GM19438 (cell line): Measurements from ENCODE around the gene KIR3DL1.
"Not testable (repeated sequence)": the region's sequence is repeated elsewhere in the genome, so short reads cannot be mapped to it uniquely, and the experiment has no call there.

Experiments
- ATAC-seq: cut with Tn5 transposase; IDR thresholded peaks from one replicate; pipeline ENCODE4 v1.9.1; 2021; ENCODE audit warnings: low read depth; ENCODE audit not compliant: unreplicated experiment

Gene KIR3DL1

GRCh38 chr19:54806516-54806838, 9.8 kb upstream of the KIR3DL1 start:
- ATAC-seq = no peak

GRCh38 chr19:54814571-54814970, 1.7 kb upstream of the KIR3DL1 start:
- not testable (repeated sequence) for ATAC-seq

GRCh38 chr19:54817670-54818536, 1.6 kb downstream of the KIR3DL1 start:
- ATAC-seq = no peak

- not testable (repeated sequence) for ATAC-seq
Measured at GRCh38 chr19:54824416-54824815, 8.1 kb downstream of the KIR3DL1 start.

- ATAC-seq = not testable (repeated sequence)
Measured at GRCh38 chr19:54825326-54825725, 9.1 kb downstream of the KIR3DL1 start.

- ATAC-seq = not testable (repeated sequence)
Measured at GRCh38 chr19:54828064-54828463, 11.8 kb downstream of the KIR3DL1 start.

- ATAC-seq = not testable (repeated sequence)
Measured at GRCh38 chr19:54832496-54832895, 16.2 kb downstream of the KIR3DL1 start, which contains the start of gene KIR2DS4. TSS of gene KIR2DS4 (plus strand) at chr19:54832676.

GRCh38 chr19:54835126-54835525, 18.9 kb downstream of the KIR3DL1 start:
- not testable (repeated sequence) for ATAC-seq

GRCh38 chr19:54837522-54837921, 21.3 kb downstream of the KIR3DL1 start:
- not testable (repeated sequence) for ATAC-seq

GRCh38 chr19:54843171-54843570, 26.9 kb downstream of the KIR3DL1 start:
- ATAC-seq = not testable (repeated sequence)

- not testable (repeated sequence) for ATAC-seq
Measured at GRCh38 chr19:54850061-54850640, 33.9 kb downstream of the KIR3DL1 start, which contains the start of gene KIR3DL2. TSS of gene KIR3DL2 (plus strand) at chr19:54850443. CDS start at chr19:54850476, 33 bp downstream.

GRCh38 chr19:54850930-54851329, 34.7 kb downstream of the KIR3DL1 start:
- no peak for ATAC-seq

GRCh38 chr19:54851353-54851752, 35.1 kb downstream of the KIR3DL1 start:
- no peak for ATAC-seq

- not testable (repeated sequence) for ATAC-seq
Measured at GRCh38 chr19:54855241-54855640, 39.0 kb downstream of the KIR3DL1 start.

- ATAC-seq = not testable (repeated sequence)
Measured at GRCh38 chr19:54858476-54858875, 42.2 kb downstream of the KIR3DL1 start.

GRCh38 chr19:54859421-54859820, 43.2 kb downstream of the KIR3DL1 start:
- not testable (repeated sequence) for ATAC-seq

GRCh38 chr19:54863459-54863858, 47.2 kb downstream of the KIR3DL1 start:
- ATAC-seq = not testable (repeated sequence)

- ATAC-seq = no peak
Measured at GRCh38 chr19:54871696-54872095, 55.4 kb downstream of the KIR3DL1 start.

- ATAC-seq = no peak
Measured at GRCh38 chr19:54873990-54874389, 57.7 kb downstream of the KIR3DL1 start, which contains the start of gene FCAR. TSS of gene FCAR (plus strand) at chr19:54874235. CDS start at chr19:54874290, 55 bp downstream.

- no peak for ATAC-seq
Measured at GRCh38 chr19:54875506-54875905, 59.2 kb downstream of the KIR3DL1 start.

GRCh38 chr19:54877471-54877870, 61.2 kb downstream of the KIR3DL1 start:
- ATAC-seq = no peak
